Mesodermal cell (in vitro differentiated cells): Measurements from ENCODE around the gene SDK1.

Experiments
- H3K27ac ChIP-seq: 2 replicates; pipeline ENCODE4 v1.7.0; 2013; ENCODE audit warnings: mild to moderate bottlenecking, low read depth, low read length, moderate library complexity; ENCODE audit not compliant: severe bottlenecking
- H3K36me3 ChIP-seq: 2 replicates; pipeline ENCODE4 v1.7.1; 2013; ENCODE audit warnings: mild to moderate bottlenecking, low read length, moderate library complexity; ENCODE audit not compliant: control insufficient read depth, insufficient read depth
- H3K4me1 ChIP-seq: one replicate; pipeline ENCODE4 v1.7.1; 2013; ENCODE audit warnings: mild to moderate bottlenecking, low read length; ENCODE audit not compliant: insufficient read depth, control insufficient read depth, poor library complexity, severe bottlenecking
- H3K4me3 ChIP-seq: 2 replicates; pipeline ENCODE4 v1.7.0; 2013; ENCODE audit warnings: low read length, control low read depth, mild to moderate bottlenecking; ENCODE audit not compliant: insufficient read depth, poor library complexity, severe bottlenecking; ENCODE audit errors: extremely low read depth
- H3K9me3 ChIP-seq: 2 replicates; pipeline ENCODE4 v1.7.1; 2013; ENCODE audit warnings: mild to moderate bottlenecking, low read length, moderate library complexity; ENCODE audit not compliant: control insufficient read depth
- WGBS, 2 experiments: methylation state at CpG; one replicate each; pipeline ENCODE4 v1.1.5; 2013; ENCODE audit warnings: missing lambda C conversion rate in 2 of 2; ENCODE audit not compliant: insufficient coverage in 2 of 2; 5-methylcytosine and 5-hydroxymethylcytosine counted together

SDK1 gene

DNA sequence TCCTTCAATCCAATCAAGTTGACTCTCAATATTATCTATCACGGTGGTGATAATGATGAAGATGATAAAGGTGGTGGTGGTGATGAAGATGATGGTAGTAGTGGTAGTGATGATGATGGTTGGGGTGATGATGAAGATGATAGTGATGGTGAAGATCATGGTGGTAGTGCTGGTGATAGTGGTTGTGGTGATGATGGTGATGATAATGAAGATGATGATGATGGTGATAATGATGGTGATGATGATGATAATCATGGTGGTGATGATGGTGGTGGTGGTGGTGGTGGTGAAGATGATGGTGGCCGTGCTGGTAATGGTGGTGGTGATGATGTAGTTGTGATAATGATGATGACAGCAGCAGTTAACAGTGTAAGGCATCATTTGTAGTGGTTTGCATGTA lies 29.8 kb upstream of the SDK1 start:
- Histone ChIP-seq H3K9me3 (no peaks in the 10 kb centered on the region), H3K36me3 (no peaks in the 10 kb centered on the region), H3K4me1 (no peaks in the 10 kb centered on the region), H3K27ac (no peak overlapping the region), H3K4me3 (no peak overlapping the region)
- 92 to 100% methylated on average over 1 to 2 of the region's 2 CpGs for whole genome bisulfite sequencing, 2 experiments

DNA sequence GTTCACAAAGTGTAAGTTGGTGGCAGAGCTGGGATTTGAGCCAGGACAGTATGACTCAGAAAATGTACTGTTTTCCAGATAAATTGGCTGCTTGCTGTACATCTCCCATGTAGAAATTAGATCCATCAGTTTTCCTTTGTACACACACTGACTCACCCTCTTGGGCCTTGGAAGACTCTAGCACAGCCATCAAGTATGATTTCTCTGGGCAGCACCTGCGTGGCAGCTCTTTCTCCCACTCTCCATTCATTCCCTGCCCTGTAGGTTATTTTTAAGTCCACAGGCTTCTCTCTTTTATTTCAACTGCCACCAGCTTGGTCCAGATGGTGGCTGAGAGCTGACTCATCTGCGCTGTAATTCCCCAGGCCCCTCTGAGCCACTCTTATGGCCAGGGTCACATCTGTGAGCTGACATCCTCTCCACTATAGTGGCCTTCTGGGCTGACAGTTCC lies 28.3 kb upstream of the SDK1 start:
- Histone ChIP-seq H3K36me3 (no peaks in the 10 kb centered on the region), H3K27ac (no peak overlapping the region), H3K9me3 (no peaks in the 10 kb centered on the region), H3K4me1 (no peaks in the 10 kb centered on the region), H3K4me3 (no peak overlapping the region)
- 97 to 100% methylated on average over 2 of the region's 2 CpGs for WGBS, 2 experiments

DNA sequence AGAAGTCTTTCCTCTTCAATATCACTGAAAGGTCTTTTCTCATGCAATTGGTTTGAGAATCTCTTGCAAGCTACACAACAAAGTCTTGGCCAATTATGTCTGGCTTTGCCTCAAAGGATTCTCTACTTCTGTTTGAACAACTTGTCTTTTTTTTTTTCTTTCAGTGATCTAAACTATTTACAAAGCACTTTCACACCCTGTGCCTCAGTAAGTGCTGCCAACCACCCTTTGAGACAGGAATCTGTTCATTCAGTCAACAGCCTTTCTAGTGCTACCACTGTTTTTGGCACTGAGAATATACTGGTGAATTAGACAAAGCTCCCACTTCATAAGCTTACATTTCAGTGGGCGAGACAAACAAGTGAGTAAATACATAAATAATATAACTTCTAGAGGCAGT lies 26.9 kb upstream of the SDK1 start:
- no peaks in the 10 kb centered on the region for H3K4me1 ChIP-seq
- H3K27ac ChIP-seq, result no peak overlapping the region
- H3K4me3 ChIP-seq, result no peak overlapping the region
- no CpG with 5 or more reads among the region's 1 CpG for WGBS, 2 experiments
- H3K9me3 ChIP-seq, result no peaks in the 10 kb centered on the region
- H3K36me3 ChIP-seq, result no peaks in the 10 kb centered on the region

DNA sequence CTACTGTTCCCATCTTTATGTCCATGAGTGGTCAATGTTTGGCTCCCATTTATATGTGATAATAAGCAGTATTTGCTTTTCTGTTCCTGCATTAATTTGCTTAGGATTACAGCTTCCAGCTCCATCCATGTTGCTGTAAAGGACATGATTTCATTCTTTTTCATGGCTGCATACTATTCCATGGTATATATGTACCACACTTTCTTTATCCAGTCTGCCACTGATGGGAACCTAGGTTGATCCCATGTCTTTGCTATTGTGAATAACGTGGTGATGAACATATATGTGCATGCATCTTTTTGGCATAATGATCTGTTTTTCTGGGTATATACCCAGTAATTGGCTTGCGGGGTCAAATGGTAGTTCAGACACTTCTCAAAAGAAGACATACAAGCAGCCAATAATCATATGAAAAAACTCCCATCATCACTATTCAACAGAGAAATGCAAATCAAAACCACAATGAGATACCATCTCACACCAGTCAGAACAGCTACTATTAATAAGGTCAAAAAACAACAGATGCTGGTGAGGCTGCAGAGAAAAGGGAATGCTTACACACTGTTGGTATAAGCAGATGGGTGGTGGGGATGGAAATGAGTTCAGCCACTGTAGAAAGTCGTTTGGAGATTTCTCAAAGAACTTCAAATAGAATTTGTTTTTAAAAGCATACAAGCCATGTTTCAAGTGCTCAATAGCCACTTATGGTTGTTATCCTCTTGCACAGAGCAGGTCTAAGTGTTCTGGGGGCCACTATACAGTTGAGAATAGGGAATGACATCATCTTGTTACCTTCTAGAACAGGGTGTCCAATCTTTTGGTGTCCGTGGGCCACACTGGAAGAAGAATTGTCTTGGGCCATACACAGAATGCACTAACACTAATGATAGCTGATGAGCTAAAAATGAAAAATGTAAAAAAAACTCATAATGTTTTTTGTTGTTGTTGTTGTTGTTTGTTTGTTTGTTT lies 23.2 kb upstream of the SDK1 start:
- 65 to 100% methylated on average over 1 to 4 of the region's 4 CpGs for WGBS, 2 experiments
- H3K36me3 ChIP-seq, result no peaks in the 10 kb centered on the region
- H3K27ac ChIP-seq, result no peak overlapping the region
- H3K4me3 ChIP-seq, result no peak overlapping the region
- no peaks in the 10 kb centered on the region for H3K9me3 ChIP-seq
- no peaks in the 10 kb centered on the region for H3K4me1 ChIP-seq

DNA sequence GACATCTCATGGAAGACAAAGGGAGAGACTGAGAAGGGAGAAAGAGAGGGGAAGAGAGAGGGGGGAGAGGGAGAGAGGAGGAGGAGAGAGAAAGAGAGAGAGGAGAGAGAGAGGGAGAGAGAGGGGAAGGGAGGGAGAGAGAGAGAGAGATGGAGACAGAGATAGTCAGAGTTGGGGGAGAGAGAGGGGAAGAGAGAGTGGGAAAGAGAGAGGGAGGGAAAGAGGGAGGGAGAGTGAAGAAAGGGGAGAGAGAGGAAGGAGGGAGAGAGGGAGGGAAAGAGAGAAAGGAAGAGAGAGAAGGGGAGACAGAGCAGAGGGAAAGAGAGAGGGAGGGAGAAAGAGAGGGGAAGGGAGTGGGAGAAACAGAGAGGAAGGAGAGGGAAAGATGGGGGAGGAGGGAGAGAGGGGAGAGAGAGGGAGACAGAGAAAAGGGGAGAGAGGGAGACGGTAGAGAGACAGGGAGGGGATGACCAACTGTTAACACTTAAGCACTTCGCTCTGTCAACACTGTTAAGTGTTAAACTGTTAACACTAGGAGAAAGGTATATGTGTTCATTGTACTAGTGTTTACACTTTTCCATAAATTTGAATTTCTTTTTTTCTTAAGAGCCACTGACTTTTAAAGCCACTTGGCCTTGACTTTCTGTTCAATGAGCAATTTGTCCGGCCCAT lies 21.8 kb upstream of the SDK1 start:
- Histone ChIP-seq H3K4me1 (no peaks in the 10 kb centered on the region), H3K9me3 (no peaks in the 10 kb centered on the region), H3K27ac (no peak overlapping the region), H3K4me3 (no peak overlapping the region), H3K36me3 (no peaks in the 10 kb centered on the region)
- 70 to 78% methylated on average over 2 to 3 of the region's 3 CpGs for WGBS, 2 experiments

DNA sequence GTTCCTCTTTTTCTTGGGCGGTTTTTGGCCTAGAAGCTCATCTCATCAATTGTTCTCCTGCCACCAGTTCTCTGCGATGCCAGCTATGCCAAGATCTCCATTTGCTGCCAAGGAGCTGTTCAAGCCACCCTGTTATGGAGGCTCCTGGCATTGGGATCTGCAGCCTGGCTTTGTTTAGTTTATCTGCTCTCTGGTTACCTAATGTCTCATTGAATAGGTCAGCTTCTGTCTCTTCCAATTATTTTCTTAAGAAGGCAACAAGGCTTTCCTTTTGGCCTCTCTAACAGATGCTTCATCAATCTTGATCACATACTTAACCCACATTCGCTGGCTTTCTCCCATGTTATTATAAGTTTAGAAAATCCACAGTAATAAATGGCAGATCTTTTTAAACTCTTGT lies 20.6 kb upstream of the SDK1 start:
- 92 to 93% methylated on average over 2 of the region's 3 CpGs for WGBS, 2 experiments
- H3K9me3 ChIP-seq, result no peaks in the 10 kb centered on the region
- H3K27ac ChIP-seq, result no peak overlapping the region
- no peaks in the 10 kb centered on the region for H3K36me3 ChIP-seq
- H3K4me3 ChIP-seq, result no peak overlapping the region
- H3K4me1 ChIP-seq, result no peaks in the 10 kb centered on the region

DNA sequence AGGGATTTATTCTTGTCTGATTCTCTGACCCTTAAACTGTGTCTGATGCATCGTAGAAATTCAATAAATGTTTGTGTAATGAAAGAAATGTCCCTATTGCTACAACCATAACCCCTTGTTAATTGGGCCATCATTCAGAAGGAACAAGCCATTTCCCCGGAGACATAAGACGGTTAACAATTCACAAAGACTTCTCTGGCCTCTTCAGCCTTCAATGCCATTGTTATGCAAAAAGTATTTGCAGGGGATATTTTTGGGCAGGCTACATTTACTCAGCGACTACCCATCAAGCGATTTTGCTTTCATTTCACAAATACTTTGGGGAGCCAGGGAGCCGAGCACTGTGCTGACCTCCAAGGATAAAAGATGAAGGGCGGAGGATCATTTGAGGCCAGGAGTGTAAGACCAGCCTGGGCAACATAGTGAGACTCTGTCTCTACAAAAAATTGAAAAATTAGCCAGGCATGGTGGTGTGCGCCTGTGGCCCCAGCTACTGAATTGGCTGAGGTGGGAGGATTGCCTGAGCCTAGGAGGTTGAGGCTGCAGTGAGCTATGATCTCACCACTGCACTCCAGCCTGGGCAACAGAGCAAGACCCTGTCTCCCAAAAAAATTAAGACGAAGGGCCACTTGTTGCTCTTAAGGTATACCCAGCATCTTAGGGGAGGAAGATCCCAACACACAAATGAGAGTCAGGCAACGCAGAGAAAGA lies 20.0 kb upstream of the SDK1 start:
- Histone ChIP-seq H3K4me1 (no peaks in the 10 kb centered on the region), H3K36me3 (no peaks in the 10 kb centered on the region), H3K27ac (no peak overlapping the region), H3K4me3 (no peak overlapping the region), H3K9me3 (no peaks in the 10 kb centered on the region)
- WGBS, 2 experiments, result 62 to 63% methylated on average over 7 to 9 of the region's 10 CpGs

DNA sequence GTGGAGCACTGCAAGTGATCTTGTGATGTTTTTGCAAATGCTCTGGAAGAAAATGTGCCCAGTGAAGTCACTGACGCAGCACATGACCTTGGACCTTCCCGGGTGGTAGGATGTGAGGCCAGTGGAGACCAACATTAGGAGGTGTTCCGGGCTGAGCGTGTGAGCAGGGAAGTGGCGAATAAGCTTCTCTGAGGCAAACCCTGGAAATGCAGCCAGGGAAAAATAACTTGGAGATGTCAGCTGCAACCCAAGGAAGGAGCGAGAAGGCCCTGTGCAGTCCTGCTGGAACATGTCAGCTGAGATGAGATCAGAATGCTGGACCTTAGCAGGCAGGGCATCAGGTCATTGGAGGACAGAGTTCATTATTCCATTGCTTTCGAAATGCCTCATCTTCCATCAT lies 18.6 kb upstream of the SDK1 start:
- Histone ChIP-seq H3K36me3 (no peaks in the 10 kb centered on the region), H3K4me1 (no peaks in the 10 kb centered on the region), H3K9me3 (no peaks in the 10 kb centered on the region), H3K4me3 (no peak overlapping the region), H3K27ac (no peak overlapping the region)
- WGBS, 2 experiments, result 87 to 93% methylated on average over 6 of the region's 7 CpGs

DNA sequence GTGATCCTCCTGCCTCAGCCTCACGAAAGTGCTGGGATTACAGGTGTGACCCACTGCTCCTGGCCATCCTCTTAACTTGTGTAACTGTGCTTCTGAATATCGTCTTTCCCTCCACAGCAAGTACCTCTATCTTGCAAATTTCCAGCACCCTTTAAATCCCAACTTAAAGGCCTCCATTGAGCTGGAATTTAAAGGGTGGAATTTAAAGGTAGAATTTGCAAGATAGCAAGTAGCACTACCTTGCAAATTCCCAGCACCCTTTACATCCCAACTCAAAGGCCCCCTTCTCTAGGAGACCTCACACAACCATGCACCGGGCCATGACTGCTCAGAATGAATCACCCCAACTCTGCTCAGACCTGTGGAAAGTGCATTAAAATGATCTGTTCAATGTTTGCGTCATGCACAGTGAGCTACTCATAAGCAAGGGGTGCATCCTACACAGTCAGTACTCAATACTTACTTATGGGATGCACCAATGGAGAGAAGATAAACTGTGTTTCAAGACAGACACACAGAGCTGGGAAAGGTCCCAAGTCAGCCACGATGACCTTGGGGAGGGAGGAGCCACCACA lies 17.8 kb upstream of the SDK1 start:
- H3K27ac ChIP-seq, result no peak overlapping the region
- WGBS, 2 experiments, result 64 to 76% methylated on average over 3 to 5 of the region's 5 CpGs

DNA sequence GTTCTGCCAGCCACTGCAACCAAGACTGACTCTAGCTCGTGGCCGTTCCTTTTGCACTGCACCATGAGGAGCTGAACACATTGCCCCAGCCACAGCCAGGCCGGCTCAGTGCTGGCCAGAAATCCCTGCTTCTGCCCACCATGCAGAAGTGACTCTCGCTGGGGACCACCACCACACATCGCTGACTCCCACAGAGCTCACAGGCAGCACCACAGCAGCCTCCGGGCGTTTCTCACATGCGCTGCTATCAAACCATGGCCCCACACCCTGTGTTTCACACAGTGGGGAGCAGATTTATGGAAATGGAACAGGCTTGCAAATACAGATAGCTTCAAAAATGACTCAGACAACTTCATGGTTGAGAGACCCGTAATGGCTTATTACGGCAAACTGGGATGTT lies 15.4 kb upstream of the SDK1 start:
- Histone ChIP-seq H3K36me3 (no peaks in the 10 kb centered on the region), H3K27ac (no peak overlapping the region), H3K9me3 (peaks cover 3% of the 10 kb centered on the region), H3K4me3 (no peak overlapping the region), H3K4me1 (no peaks in the 10 kb centered on the region)
- WGBS, 2 experiments, result 85 to 93% methylated on average over 9 to 10 of the region's 10 CpGs

More for the DNA sequence above, 17.8 kb upstream of the SDK1 start:
- no peaks in the 10 kb centered on the region for H3K36me3 ChIP-seq
- H3K4me3 ChIP-seq, result no peak overlapping the region
- no peaks in the 10 kb centered on the region for H3K9me3 ChIP-seq
- no peaks in the 10 kb centered on the region for H3K4me1 ChIP-seq
